Endothelial cell of umbilical vein (primary cell): ENCODE data around the gene EOLA1. TPM values are rescaled to one million over a fixed set of nuclear protein-coding genes. Genes with fewer than 3 reads are reported as not detected.
"Not testable (repeated sequence)": the region's sequence is repeated elsewhere in the genome, so short reads cannot be mapped to it uniquely, and the experiment has no call there.

Experiments
- BruUV-seq: library from RNA; stranded (reverse); fragments of 400-500 nt; replicated peaks from 2 replicates; lab custom pipeline; 2021; lab: Mats Ljungman, UMichigan
- CTCF ChIA-PET: fragments of 300-600, 350-600 bp; sonication (Branson Sonifier 250); formaldehyde crosslinking; loops from one replicate; lab custom pipeline; 2021; ENCODE audit warnings: antibody characterized with exemption, inconsistent platforms; lab: Charles Lee
- POLR2A ChIA-PET: fragments of 300-600, 350-600 bp; sonication (Branson Sonifier 250); formaldehyde crosslinking; loops from one replicate; lab custom pipeline; 2021; ENCODE audit warnings: antibody characterized with exemption, inconsistent platforms; lab: Charles Lee
- DNase-seq: peaks from one replicate; pipeline ENCODE4 v3.0.0-alpha.2; 2011; ENCODE audit warnings: low read depth, low spot score
- FAIRE-seq: peaks from 2 replicates; lab custom pipeline; 2011; peaks lifted over from hg19 to GRCh38; lab: Jason Lieb, UNC
- H2AFZ ChIP-seq: 2 replicates; pipeline ENCODE4 v1.6.0; 2012; ENCODE audit warnings: low read depth, low read length, control low read depth, inconsistent platforms
- H3K27ac ChIP-seq: 2 replicates; pipeline ENCODE4 v1.5.1; 2011; ENCODE audit warnings: low read depth, mild to moderate bottlenecking, control low read depth, low read length, moderate library complexity; ENCODE audit not compliant: insufficient read depth
- H3K27me3 ChIP-seq, 2 experiments: 2 replicates each; pipeline versions ENCODE4 v1.6.0 to v1.6.1; 2011; ENCODE audit warnings: low read length in 2 of 2, mixed read lengths in 1 of 2; ENCODE audit not compliant: control insufficient read depth in 2 of 2, insufficient read depth in 2 of 2
- H3K36me3 ChIP-seq, 2 experiments: 2 replicates in 1 of 2; 3 replicates in 1 of 2; pipeline ENCODE4 v1.5.1; 2011; ENCODE audit warnings: low read length in 2 of 2, mild to moderate bottlenecking in 1 of 2, moderate library complexity in 1 of 2; ENCODE audit not compliant: control insufficient read depth in 2 of 2, insufficient read depth in 2 of 2; ENCODE audit errors: extremely low read depth in 1 of 2
- H3K4me1 ChIP-seq: 3 replicates; pipeline ENCODE4 v1.5.1; 2011; ENCODE audit warnings: mild to moderate bottlenecking, low read length; ENCODE audit not compliant: control insufficient read depth, insufficient read depth; ENCODE audit errors: extremely low read depth
- H3K4me2 ChIP-seq: 2 replicates; pipeline ENCODE4 v1.6.1; 2011; ENCODE audit warnings: low read length, control low read depth, mixed read lengths; ENCODE audit not compliant: insufficient read depth
- H3K4me3 ChIP-seq, 3 experiments: fragments of 200-600 bp in 1 of 3; sonication (generic), shearing (Covaris generic) in 1 of 3; replicated peaks in 1 of 3; 2 replicates each; pipeline ENCODE4 v1.5.1; 2011 to 2016; ENCODE audit warnings: control low read depth in 3 of 3, low read length in 3 of 3, mild to moderate bottlenecking in 2 of 3, inconsistent platforms in 1 of 3, low read depth in 1 of 3, moderate library complexity in 1 of 3; ENCODE audit not compliant: insufficient read depth in 1 of 3
- H3K79me2 ChIP-seq: 2 replicates; pipeline ENCODE4 v1.6.0; 2012; ENCODE audit warnings: low read length, inconsistent platforms; ENCODE audit not compliant: control insufficient read depth, insufficient read depth
- H3K9ac ChIP-seq: replicated peaks from 2 replicates; pipeline ENCODE3; 2011; ENCODE audit warnings: low read length, control low read depth; ENCODE audit not compliant: insufficient read depth; ENCODE audit errors: extremely low read depth
- H3K9me1 ChIP-seq: replicated peaks from 3 replicates; pipeline ENCODE4 v1.6.0; 2011; ENCODE audit warnings: mild to moderate bottlenecking, low read length; ENCODE audit not compliant: control insufficient read depth, insufficient read depth; ENCODE audit errors: extremely low read depth
- H3K9me3 ChIP-seq: replicated peaks from 2 replicates; pipeline ENCODE4 v1.5.1; 2012; ENCODE audit warnings: low read length, inconsistent platforms; ENCODE audit not compliant: control insufficient read depth, insufficient read depth
- H4K20me1 ChIP-seq: replicated peaks from 2 replicates; pipeline ENCODE3; 2011; ENCODE audit warnings: mild to moderate bottlenecking, low read length; ENCODE audit not compliant: control insufficient read depth, insufficient read depth; ENCODE audit errors: extremely low read depth
- dilution Hi-C: fragments of 300-500 bp; cut with MboI; formaldehyde crosslinking; loops from one replicate; pipeline ENCODE4 v1.15.0; 2019; ENCODE audit warnings: low sequenced_read_pairs; ENCODE audit not compliant: extremely low pct_ligation_motif_present
- intact Hi-C: fragments of 100-400 bp; cut with micrococcal nuclease; formaldehyde crosslinking; loops from one replicate; pipeline ENCODE4 v1.10.0; 2022
- polyA plus RNA-seq, 4 experiments: library from polyadenylated mRNA; depleted of rRNA in 3 of 4; stranded (reverse) in 3 of 4; unstranded in 1 of 4; fragments of >200 nt; gene quantifications; 2 replicates each; pipeline versions ENCODE4 v1.2.1 to v1.2.3, GENCODE V29; 2011 to 2012; ENCODE audit warnings: missing spikeins in 1 of 4
- total RNA-seq: library from RNA; stranded (reverse); gene quantifications from 2 replicates; pipeline ENCODE4 v1.2.3, GENCODE V29; 2021

Gene EOLA1
- total and polyA plus RNA-seq, 2 donors (not counting 3 experiments of a cell fraction or from before 2014, with no cell fraction given), result 12.5 to 24.6 TPM

DNA sequence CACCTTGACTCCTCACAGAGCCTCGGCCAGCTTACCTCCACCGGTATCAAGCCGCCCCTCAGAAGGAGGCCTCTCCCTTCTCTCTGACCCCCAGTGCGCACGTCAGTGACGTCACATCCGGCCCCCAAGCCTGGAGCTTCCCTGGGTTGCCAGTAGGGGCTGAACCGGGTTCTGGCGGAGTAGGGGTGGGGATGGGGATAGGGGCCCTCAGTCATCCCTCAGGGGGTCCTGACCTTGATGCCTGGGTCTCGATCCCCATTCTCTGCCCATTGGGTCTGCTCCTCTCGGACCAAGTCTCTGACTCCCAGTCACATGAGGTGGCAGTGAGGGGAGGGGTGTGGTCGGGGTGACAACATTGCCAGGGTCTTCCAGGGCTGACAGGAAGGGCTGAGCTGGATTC, 46.5 kb downstream of the EOLA1 start, which contains the start of gene MAGEA9B:
Gene MAGEA9B, minus strand, starts transcription at position 101 of the 400 bp plus-strand sequence. CDS start 4,280 bp downstream, outside the sequence.
- POLR2A ChIA-PET, BruUV-seq, H3K27me3 ChIP-seq, CTCF ChIA-PET, FAIRE-seq, H3K4me2 ChIP-seq, H3K36me3 ChIP-seq, H4K20me1 ChIP-seq, H3K79me2 ChIP-seq, H3K9ac ChIP-seq, H2AFZ ChIP-seq, H3K9me3 ChIP-seq, H3K4me1 ChIP-seq, H3K27ac ChIP-seq, dilution Hi-C loops, H3K4me3 ChIP-seq, intact Hi-C loops, H3K9me1 ChIP-seq, DNase-seq: not testable (repeated sequence)

DNA sequence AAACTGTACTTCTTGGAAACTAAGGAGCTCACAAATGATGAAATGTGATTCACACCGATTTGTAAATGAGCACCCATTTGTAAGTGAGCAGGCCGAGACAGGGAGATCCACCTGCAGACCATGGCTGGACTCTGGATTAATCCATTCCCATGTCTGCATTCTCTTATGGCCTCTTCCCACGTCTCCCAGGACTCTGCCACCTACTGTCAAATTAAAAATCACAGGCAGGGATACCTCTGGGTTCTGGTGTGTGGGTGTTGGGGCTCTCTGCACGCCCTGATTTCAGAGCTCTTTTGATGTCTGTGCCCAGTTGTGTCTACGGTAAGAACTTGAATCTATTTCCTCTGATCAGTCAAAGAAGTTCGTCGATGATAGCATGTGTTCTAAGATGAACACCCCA, 50.2 kb downstream of the EOLA1 start:
- H3K36me3 ChIP-seq, POLR2A ChIA-PET, CTCF ChIA-PET, intact Hi-C loops, H3K27me3 ChIP-seq, H3K4me2 ChIP-seq, H3K9me3 ChIP-seq, H3K4me3 ChIP-seq, H3K9ac ChIP-seq, dilution Hi-C loops, H2AFZ ChIP-seq, H4K20me1 ChIP-seq, FAIRE-seq, H3K27ac ChIP-seq, H3K79me2 ChIP-seq, H3K4me1 ChIP-seq, BruUV-seq, H3K9me1 ChIP-seq, DNase-seq: not testable (repeated sequence)

DNA sequence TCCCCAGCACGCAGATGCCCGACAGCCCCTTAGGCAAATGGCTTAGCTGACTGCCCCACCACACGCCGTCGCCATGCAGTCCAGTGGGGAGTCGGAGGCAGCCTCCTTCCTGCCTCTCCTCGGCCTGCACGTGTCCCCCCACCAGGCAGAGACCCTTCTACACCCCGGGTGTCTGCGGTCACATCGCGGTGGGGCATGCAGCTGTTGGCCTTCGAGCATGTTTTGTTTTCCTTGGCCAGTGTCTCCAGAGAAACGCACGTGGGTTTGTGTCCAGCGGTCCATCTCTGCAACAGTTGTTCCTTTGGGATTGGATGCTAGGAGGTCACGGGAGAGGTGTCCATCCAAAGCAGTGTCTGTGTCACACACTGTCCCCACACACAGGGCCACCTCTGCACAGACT, 54.4 kb downstream of the EOLA1 start, which contains the start of gene HSFX2:
Gene HSFX2, minus strand, starts transcription at position 101 of the 400 bp plus-strand sequence. CDS start 614 bp downstream, outside the sequence.
- CTCF ChIA-PET, dilution Hi-C loops: not testable (repeated sequence)

DNA sequence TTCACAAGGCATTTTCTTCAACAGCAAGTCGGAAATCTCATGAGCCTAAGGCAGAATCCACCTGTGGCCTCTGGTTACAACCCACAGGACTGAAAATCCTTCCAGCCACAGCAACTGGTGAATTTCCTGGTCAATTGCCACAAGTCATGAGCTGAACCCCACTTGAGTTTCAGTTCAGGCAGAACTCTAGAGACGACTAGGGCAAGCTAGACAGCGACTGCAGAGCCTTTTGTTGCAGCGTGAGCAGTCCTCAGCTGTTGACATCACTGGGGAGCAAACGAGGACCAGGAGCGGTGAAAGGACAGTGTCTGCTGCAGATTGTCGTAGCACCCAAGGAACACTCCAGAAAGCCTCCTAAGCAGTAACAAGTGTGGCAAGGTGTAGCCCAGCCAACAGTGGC, 55.1 kb downstream of the EOLA1 start:
- POLR2A ChIA-PET, H3K9me1 ChIP-seq: not testable (repeated sequence)

More for the DNA sequence above, 54.4 kb downstream of the EOLA1 start, which contains the start of gene HSFX2:
- H3K4me3 ChIP-seq, H3K27ac ChIP-seq, H3K27me3 ChIP-seq, H3K9ac ChIP-seq, H3K4me1 ChIP-seq, H3K4me2 ChIP-seq, H3K79me2 ChIP-seq, H4K20me1 ChIP-seq, FAIRE-seq, H3K9me3 ChIP-seq, DNase-seq, BruUV-seq, intact Hi-C loops, POLR2A ChIA-PET, H3K36me3 ChIP-seq, H3K9me1 ChIP-seq, H2AFZ ChIP-seq: not testable (repeated sequence)

More for the DNA sequence above, 55.1 kb downstream of the EOLA1 start:
- dilution Hi-C loops, H3K4me2 ChIP-seq, H3K27me3 ChIP-seq, H3K27ac ChIP-seq, FAIRE-seq, intact Hi-C loops, H3K9me3 ChIP-seq, DNase-seq, H3K4me3 ChIP-seq, H3K4me1 ChIP-seq, H2AFZ ChIP-seq, H3K36me3 ChIP-seq, H4K20me1 ChIP-seq, H3K79me2 ChIP-seq, BruUV-seq, H3K9ac ChIP-seq, CTCF ChIA-PET: not testable (repeated sequence)
